ENCODE measurements around the gene ZBTB32. TPM values are rescaled to one million over a fixed set of nuclear protein-coding genes. Genes with fewer than 3 reads are reported as not detected.
"Not testable (repeated sequence)": the region's sequence is repeated elsewhere in the genome, so short reads cannot be mapped to it uniquely, and the experiment has no call there.

ZBTB32 gene
- total and polyA plus RNA-seq, 12 donors: 0.03 to 0.12 TPM; not detected in 10

DNA sequence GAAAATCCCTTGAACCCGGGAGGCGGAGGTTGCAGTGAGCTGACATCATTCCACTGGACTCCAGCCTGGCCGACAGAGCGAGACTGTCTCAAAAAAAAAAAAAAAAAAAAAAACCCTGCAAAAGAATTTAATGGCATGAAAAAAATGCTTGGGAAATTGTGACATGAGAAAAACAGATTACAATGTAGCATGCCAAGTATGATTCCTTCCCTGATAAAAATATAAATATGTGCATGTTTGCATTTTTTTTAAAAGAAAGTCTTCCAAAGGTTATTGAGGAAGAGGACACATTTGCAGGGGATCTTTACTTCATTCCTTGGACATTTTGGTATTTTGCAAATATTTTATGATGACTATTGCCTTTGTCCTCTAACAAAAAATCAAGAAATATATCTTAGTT lies 14.5 kb upstream of the ZBTB32 start:
- DNase-seq (no peak), ATAC-seq (no peak)
- no peak for TF ChIP-seq CTCF (IDR thresholded peaks at IDR 0.05)
- peaks cover 0 to 12% (median 0%) of the 10 kb centered on the region in 7 donors for H3K27me3 ChIP-seq
- H3K4me1 ChIP-seq: peaks cover 0 to 4% (median 0%) of the 10 kb centered on the region in 9 donors
- intact Hi-C loops (cut with DNase I): loop anchor here in 4 of 10 donors (5.0 to 10.0 kb wide), 3 partner anchors 125 to 242 kb away; partner anchors contain the start of gene PRODH2 (in 2 of the 4)
- 40 to 59% methylated on average over 4 of the region's 4 CpGs for WGBS, 2 donors
- H3K9me3 ChIP-seq: no peaks in the 10 kb centered on the region
- H3K36me3 ChIP-seq: no peaks in the 10 kb centered on the region
- no peak overlapping the region for H3K4me3 ChIP-seq
- no peak overlapping the region for H3K27ac ChIP-seq

- not testable (repeated sequence) for H3K4me1 ChIP-seq, H3K27ac ChIP-seq, H3K4me3 ChIP-seq, ATAC-seq, H3K9me3 ChIP-seq, DNase-seq, H3K36me3 ChIP-seq
- intact Hi-C loops (cut with DNase I): loop anchor here in 4 of 10 donors (5.0 to 10.0 kb wide), 3 partner anchors 124 to 241 kb away; partner anchors contain the start of gene PRODH2 (in 2 of the 4)
- peaks cover 0 to 12% (median 0%) of the 10 kb centered on the region in 7 donors for H3K27me3 ChIP-seq
- 93 to 94% methylated on average over 30 to 37 of the region's 37 CpGs for WGBS, 2 donors
These were observed 13.3 kb upstream of the ZBTB32 start for GRCh38 chr19:35691106-35691505.

DNA sequence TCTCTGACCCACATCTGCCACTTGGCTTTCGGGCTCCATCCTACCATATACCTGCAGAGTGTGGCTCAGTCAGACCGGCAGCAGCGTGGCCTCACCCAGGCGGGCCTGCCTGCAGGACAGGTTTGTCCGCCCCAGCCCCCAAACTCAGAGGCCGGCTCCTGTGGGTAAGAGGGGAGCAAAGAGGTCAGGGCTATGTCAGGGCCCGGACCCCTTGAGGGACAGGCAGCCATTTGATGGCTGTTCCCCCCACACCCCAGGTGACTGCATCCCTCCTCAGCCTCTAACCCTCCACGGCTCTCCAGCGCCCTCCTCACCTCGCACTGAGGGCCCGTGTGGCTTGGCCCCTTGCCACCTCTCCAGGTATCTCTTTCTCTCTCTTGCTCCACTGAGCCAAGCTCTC lies 12.3 kb upstream of the ZBTB32 start:
- ATAC-seq: no peak
- Histone ChIP-seq H3K36me3 (no peaks in the 10 kb centered on the region), H3K9me3 (no peaks in the 10 kb centered on the region), H3K27me3 (peaks cover 0 to 12% (median 0%) of the 10 kb centered on the region in 7 donors), H3K27ac (no peak overlapping the region), H3K4me1 (peaks cover 0 to 4% (median 0%) of the 10 kb centered on the region in 9 donors), H3K4me3 (no peak overlapping the region)
- intact Hi-C loops (cut with DNase I): loop anchor here in 5 of 10 donors (2.0 to 10.0 kb wide), 4 partner anchors 123 to 240 kb away; partner anchors contain the start of gene PRODH2 (in 2 of the 5)
- WGBS, 2 donors: 78 to 87% methylated on average over 11 of the region's 11 CpGs
- no peak for DNase-seq
- TF ChIP-seq CTCF (IDR thresholded peaks at IDR 0.05): no peak

DNA sequence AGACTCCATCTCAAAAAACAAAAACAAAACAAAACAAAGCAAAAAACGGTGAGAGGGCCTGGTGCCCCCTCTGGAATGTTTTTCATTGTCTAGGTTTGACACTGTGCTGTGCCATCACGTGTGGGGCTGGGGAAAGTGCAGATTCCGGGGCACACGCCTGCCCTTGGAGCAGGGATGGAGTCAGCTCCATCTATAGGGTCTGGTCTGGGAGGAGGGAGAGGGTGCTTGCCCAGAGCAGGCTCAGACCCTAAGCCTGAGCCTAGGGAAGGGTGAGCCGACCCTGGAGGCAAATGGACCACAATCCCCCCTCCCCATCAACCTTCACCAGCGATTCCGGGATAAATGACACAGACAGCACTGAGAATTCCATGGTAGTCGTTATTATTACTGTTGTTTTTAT lies 10.9 kb upstream of the ZBTB32 start:
- no peak for TF ChIP-seq CTCF (IDR thresholded peaks at IDR 0.05)
- Histone ChIP-seq H3K27me3 (peaks cover 0 to 9% (median 0%) of the 10 kb centered on the region in 7 donors), H3K9me3 (no peaks in the 10 kb centered on the region), H3K27ac (no peak overlapping the region), H3K36me3 (no peaks in the 10 kb centered on the region), H3K4me1 (peaks cover 0 to 4% (median 0%) of the 10 kb centered on the region in 9 donors), H3K4me3 (no peak overlapping the region)
- intact Hi-C loops (cut with DNase I): loop anchor here in 7 of 10 donors (1.0 to 10.0 kb wide), 6 partner anchors 23 to 239 kb away; partner anchors contain the start of gene PRODH2 (in 2 of the 7)
- DNase-seq (no peak), ATAC-seq (peak in 6 of 8 donors; percentile 12 to 66 (median 20))
- 15 to 17% methylated on average over 8 of the region's 8 CpGs for WGBS, 2 donors
